Measurements from ENCODE around the gene SUPT5H. TPM values are rescaled to one million over a fixed set of nuclear protein-coding genes. Genes with fewer than 3 reads are reported as not detected.

SUPT5H gene
- total and polyA plus RNA-seq, 2 of the 13 experiments (the other 11 are each of a cell fraction or from before 2014, with no cell fraction given), result 48.2 to 51.7 TPM

GRCh38 chr19:39480337-39481228, 35.2 kb downstream of the SUPT5H start, which contains the start of gene TIMM50 (continued):
- peak; percentile 83 for TF ChIP-seq GMEB1 (CRISPR knock-in tag; IDR thresholded peaks at IDR 0.05; ENCODE audit: borderline replicate concordance)
- TF ChIP-seq ZNF800 (CRISPR knock-in tag; IDR thresholded peaks at IDR 0.05), result no peak; the same call in 1 of the 2 replicates
- no peak for TF ChIP-seq TCF12 (IDR thresholded peaks at IDR 0.05)
- TF ChIP-seq TCF12 (CRISPR knock-in tag; IDR thresholded peaks at IDR 0.05), result no peak
- TF ChIP-seq ZBTB42 (CRISPR knock-in tag; IDR thresholded peaks at IDR 0.05), result no peak
- TF ChIP-seq ESRRA (CRISPR knock-in tag; IDR thresholded peaks at IDR 0.05; ENCODE audit: low read depth), result peak; percentile 88
- no peak; the same call in 1 of the 2 replicates for TF ChIP-seq FOXO1 (CRISPR knock-in tag; IDR thresholded peaks at IDR 0.05)
- peak; percentile 23; the same call in 1 of the 2 replicates for TF ChIP-seq ZSCAN21 (CRISPR knock-in tag; IDR thresholded peaks at IDR 0.05; ENCODE audit: borderline replicate concordance)
- peak; percentile 79 for TF ChIP-seq ZBTB25 (CRISPR knock-in tag; IDR thresholded peaks at IDR 0.05)
- no peak for TF ChIP-seq ZBTB21 (CRISPR knock-in tag; IDR thresholded peaks at IDR 0.05)
- no peak for TF ChIP-seq KLF13 (CRISPR knock-in tag; IDR thresholded peaks at IDR 0.05)
- no peak for TF ChIP-seq ZBTB40 (IDR thresholded peaks at IDR 0.05)
- peak; percentile 78 for TF ChIP-seq ZBTB40 (CRISPR knock-in tag; IDR thresholded peaks at IDR 0.05)
